Measurements from ENCODE around the gene DEFB124.

The DEFB124 gene

GRCh38 chr20:31418307-31418706 is 56.6 kb downstream of the DEFB124 start:
- no peak for DNase-seq (ENCODE audit: low read depth)
- no peak for TF ChIP-seq CTCF (IDR thresholded peaks at IDR 0.05; ENCODE audit: insufficient read depth, low read depth, low read length, missing control alignments)
- no peak overlapping the region for H3K4me3 ChIP-seq (ENCODE audit: low read depth, low read length)

GRCh38 chr20:31415653-31416052 is 59.3 kb downstream of the DEFB124 start:
- no peak overlapping the region for H3K4me3 ChIP-seq (ENCODE audit: low read depth, low read length)
- TF ChIP-seq CTCF (IDR thresholded peaks at IDR 0.05; ENCODE audit: insufficient read depth, low read depth, low read length, missing control alignments) = no peak
- no peak for DNase-seq (ENCODE audit: low read depth)
